Mesendoderm (in vitro differentiated cells): Measurements from ENCODE around the gene CARMIL1.
A peak's percentile ranks its signal among the peaks of the same experiment; 100 is the strongest.

Experiments
- DNase-seq: peaks from one replicate; pipeline ENCODE4 v3.0.0; 2013
- H2AK5ac ChIP-seq: 2 replicates; pipeline ENCODE4 v1.6.1; 2013; ENCODE audit warnings: low read length, inconsistent platforms
- H2BK120ac ChIP-seq: 2 replicates; pipeline ENCODE4 v1.6.1; 2013; ENCODE audit warnings: low read depth, mild to moderate bottlenecking, low read length, moderate library complexity, mixed read lengths
- H2BK15ac ChIP-seq: replicated peaks from 2 replicates; pipeline ENCODE4 v1.6.1; 2013; ENCODE audit warnings: low read depth, mild to moderate bottlenecking, moderate library complexity
- H2BK5ac ChIP-seq: 2 replicates; pipeline ENCODE4 v1.6.1; 2013; ENCODE audit warnings: low read length, inconsistent platforms
- H3K18ac ChIP-seq: 2 replicates; pipeline ENCODE4 v1.6.1; 2013; ENCODE audit warnings: mild to moderate bottlenecking, low read length, mixed read lengths
- H3K23ac ChIP-seq: one replicate; pipeline ENCODE4 v1.6.1; 2013; ENCODE audit warnings: low read length
- H3K27ac ChIP-seq: 2 replicates; pipeline ENCODE4 v1.5.1; 2013; ENCODE audit warnings: low read depth, mild to moderate bottlenecking, inconsistent platforms, low read length, moderate library complexity
- H3K27me3 ChIP-seq: 2 replicates; pipeline ENCODE4 v1.6.1; 2013; ENCODE audit warnings: low read length, control low read depth, mild to moderate bottlenecking, inconsistent platforms; ENCODE audit not compliant: insufficient read depth, poor library complexity
- H3K36me3 ChIP-seq: 2 replicates; pipeline ENCODE4 v1.6.1; 2013; ENCODE audit warnings: low read length, inconsistent platforms; ENCODE audit not compliant: control insufficient read depth, insufficient read depth
- H3K4ac ChIP-seq: one replicate; pipeline ENCODE4 v1.6.1; 2013; ENCODE audit warnings: low read depth, mild to moderate bottlenecking, low read length, moderate library complexity
- H3K4me1 ChIP-seq: 2 replicates; pipeline ENCODE4 v1.6.1; 2013; ENCODE audit warnings: low read depth, low read length, inconsistent platforms; ENCODE audit not compliant: control insufficient read depth
- H3K4me2 ChIP-seq: 2 replicates; pipeline ENCODE4 v1.6.1; 2013; ENCODE audit warnings: low read length
- H3K4me3 ChIP-seq: 2 replicates; pipeline ENCODE4 v1.5.1; 2013; ENCODE audit warnings: mild to moderate bottlenecking, low read length
- H3K56ac ChIP-seq: one replicate; pipeline ENCODE4 v1.6.1; 2013; ENCODE audit warnings: low read length
- H3K79me1 ChIP-seq: 2 replicates; pipeline ENCODE4 v1.6.1; 2013; ENCODE audit warnings: low read length, inconsistent platforms
- H3K79me2 ChIP-seq: 2 replicates; pipeline ENCODE4 v1.6.1; 2013; ENCODE audit warnings: mild to moderate bottlenecking, low read length; ENCODE audit not compliant: control insufficient read depth, insufficient read depth
- H3K9ac ChIP-seq: 2 replicates; pipeline ENCODE4 v1.6.1; 2013; ENCODE audit warnings: low read length, inconsistent platforms
- H4K5ac ChIP-seq: one replicate; pipeline ENCODE4 v1.6.1; 2013; ENCODE audit warnings: low read length
- H4K8ac ChIP-seq: one replicate; pipeline ENCODE4 v1.6.1; 2013; ENCODE audit warnings: low read depth, mild to moderate bottlenecking, control low read depth, low read length, moderate library complexity
- WGBS: extraction: QIAGEN DNeasy Blood & Tissue Kit; methylation state at CpG from one replicate; pipeline ENCODE4 v1.1.7; 2013; ENCODE audit warnings: low lambda C conversion rate, missing lambda C conversion rate; ENCODE audit not compliant: insufficient coverage; ENCODE audit errors: extremely low coverage; 5-methylcytosine and 5-hydroxymethylcytosine counted together

The CARMIL1 gene

GRCh38 chr6:25579391-25579883 lies 300.3 kb downstream of the CARMIL1 start:
- WGBS: no CpG with 5 or more reads among the region's 2 CpGs
- Histone ChIP-seq H3K9ac (no peak overlapping the region), H3K27ac (no peak overlapping the region), H2BK5ac (no peak overlapping the region), H2AK5ac (no peak overlapping the region), H4K8ac (no peak overlapping the region), H3K56ac (no peak overlapping the region), H4K5ac (no peak overlapping the region), H3K27me3 (no peaks in the 10 kb centered on the region), H3K18ac (no peak overlapping the region), H3K4me1 (no peaks in the 10 kb centered on the region), H3K79me2 (no peaks in the 10 kb centered on the region), H2BK15ac (no peak overlapping the region), H3K4ac (no peak overlapping the region), H3K23ac (no peak overlapping the region), H3K4me2 (no peak overlapping the region), H2BK120ac (no peak overlapping the region), H3K36me3 (no peaks in the 10 kb centered on the region), H3K4me3 (no peak overlapping the region), H3K79me1 (no peaks in the 10 kb centered on the region)
- no peak for DNase-seq

- no peak overlapping the region for H2BK120ac ChIP-seq
- no peak overlapping the region for H3K27ac ChIP-seq
- H3K23ac ChIP-seq: no peak overlapping the region
- H2BK5ac ChIP-seq: no peak overlapping the region
- no peaks in the 10 kb centered on the region for H3K27me3 ChIP-seq
- no peak for DNase-seq
- H3K56ac ChIP-seq: no peak overlapping the region
- H4K8ac ChIP-seq: no peak overlapping the region
- no peaks in the 10 kb centered on the region for H3K4me1 ChIP-seq
- no peak overlapping the region for H4K5ac ChIP-seq
- H3K4me2 ChIP-seq: no peak overlapping the region
- H3K36me3 ChIP-seq: no peaks in the 10 kb centered on the region
- H2BK15ac ChIP-seq: no peak overlapping the region
- H2AK5ac ChIP-seq: no peak overlapping the region
- no peaks in the 10 kb centered on the region for H3K79me1 ChIP-seq
- H3K4ac ChIP-seq: no peak overlapping the region
- H3K9ac ChIP-seq: no peak overlapping the region
- H3K4me3 ChIP-seq: no peak overlapping the region
- H3K79me2 ChIP-seq: no peaks in the 10 kb centered on the region
- no CpG with 5 or more reads among the region's 4 CpGs for WGBS
- no peak overlapping the region for H3K18ac ChIP-seq
Observed at GRCh38 chr6:25579902-25580495, 300.8 kb downstream of the CARMIL1 start.

- Histone ChIP-seq H3K18ac (no peak overlapping the region), H3K4ac (no peak overlapping the region), H3K4me1 (no peaks in the 10 kb centered on the region), H3K79me1 (no peaks in the 10 kb centered on the region), H3K79me2 (no peaks in the 10 kb centered on the region), H3K27ac (no peak overlapping the region), H2BK120ac (no peak overlapping the region), H4K8ac (no peak overlapping the region), H3K23ac (no peak overlapping the region), H3K36me3 (no peaks in the 10 kb centered on the region), H3K27me3 (no peaks in the 10 kb centered on the region), H2BK15ac (no peak overlapping the region), H3K4me3 (no peak overlapping the region), H3K4me2 (no peak overlapping the region), H3K9ac (no peak overlapping the region), H4K5ac (no peak overlapping the region), H2BK5ac (no peak overlapping the region), H2AK5ac (no peak overlapping the region), H3K56ac (no peak overlapping the region)
- no peak for DNase-seq
- no CpG with 5 or more reads among the region's 4 CpGs for WGBS
Observed at GRCh38 chr6:25582101-25582500, 302.9 kb downstream of the CARMIL1 start.

- Histone ChIP-seq H3K36me3 (no peaks in the 10 kb centered on the region), H3K4me2 (no peak overlapping the region), H4K8ac (no peak overlapping the region), H3K4ac (no peak overlapping the region), H3K27me3 (no peaks in the 10 kb centered on the region), H2BK5ac (no peak overlapping the region), H3K18ac (no peak overlapping the region), H2BK15ac (no peak overlapping the region), H3K79me1 (no peaks in the 10 kb centered on the region), H3K4me3 (no peak overlapping the region), H3K23ac (no peak overlapping the region), H2BK120ac (no peak overlapping the region), H3K79me2 (no peaks in the 10 kb centered on the region), H3K4me1 (no peaks in the 10 kb centered on the region), H3K9ac (no peak overlapping the region), H3K27ac (no peak overlapping the region), H2AK5ac (no peak overlapping the region), H3K56ac (no peak overlapping the region), H4K5ac (no peak overlapping the region)
- DNase-seq: peak; percentile 6
Observed at GRCh38 chr6:25583099-25583498, 303.9 kb downstream of the CARMIL1 start.

- H4K5ac ChIP-seq: no peak overlapping the region
- H3K36me3 ChIP-seq: no peaks in the 10 kb centered on the region
- H2BK120ac ChIP-seq: no peak overlapping the region
- no peak overlapping the region for H3K4me2 ChIP-seq
- H3K27ac ChIP-seq: no peak overlapping the region
- no peak overlapping the region for H2BK5ac ChIP-seq
- no peak for DNase-seq
- no CpG with 5 or more reads among the region's 3 CpGs for WGBS
- no peak overlapping the region for H3K18ac ChIP-seq
- H2BK15ac ChIP-seq: no peak overlapping the region
- no peaks in the 10 kb centered on the region for H3K4me1 ChIP-seq
- no peak overlapping the region for H3K4me3 ChIP-seq
- H3K27me3 ChIP-seq: no peaks in the 10 kb centered on the region
- no peak overlapping the region for H3K23ac ChIP-seq
- no peak overlapping the region for H3K4ac ChIP-seq
- no peak overlapping the region for H4K8ac ChIP-seq
- H3K9ac ChIP-seq: no peak overlapping the region
- no peak overlapping the region for H3K56ac ChIP-seq
- H3K79me1 ChIP-seq: no peaks in the 10 kb centered on the region
- no peak overlapping the region for H2AK5ac ChIP-seq
- no peaks in the 10 kb centered on the region for H3K79me2 ChIP-seq
Observed at GRCh38 chr6:25583906-25584305, 304.7 kb downstream of the CARMIL1 start.

GRCh38 chr6:25585225-25585624 lies 306.1 kb downstream of the CARMIL1 start:
- H2BK120ac ChIP-seq: no peak overlapping the region
- no peak overlapping the region for H3K4ac ChIP-seq
- no peak overlapping the region for H3K27ac ChIP-seq
- H3K4me2 ChIP-seq: no peak overlapping the region
- H3K79me1 ChIP-seq: no peaks in the 10 kb centered on the region
- H2BK5ac ChIP-seq: no peak overlapping the region
- H3K79me2 ChIP-seq: no peaks in the 10 kb centered on the region
- H3K4me1 ChIP-seq: no peaks in the 10 kb centered on the region
- no peak overlapping the region for H3K4me3 ChIP-seq
- DNase-seq: no peak
- no peak overlapping the region for H2AK5ac ChIP-seq
- H4K8ac ChIP-seq: no peak overlapping the region
- no CpG with 5 or more reads among the region's 4 CpGs for WGBS
- no peak overlapping the region for H3K9ac ChIP-seq
- H3K18ac ChIP-seq: no peak overlapping the region
- no peak overlapping the region for H3K56ac ChIP-seq
- H4K5ac ChIP-seq: no peak overlapping the region
- H3K23ac ChIP-seq: no peak overlapping the region
- no peaks in the 10 kb centered on the region for H3K27me3 ChIP-seq
- H3K36me3 ChIP-seq: no peaks in the 10 kb centered on the region
- H2BK15ac ChIP-seq: no peak overlapping the region
